GM12878 (cell line): ENCODE data around the gene GEMIN5.

Source experiments
- CTCF ChIP-seq, 3 experiments: IDR thresholded peaks in 2 of 3; conservative IDR thresholded peaks in 1 of 3; 2 replicates each; pipeline ENCODE4 v1.5.1; 2011; ENCODE audit warnings: low read depth in 3 of 3, low read length in 3 of 3, mild to moderate bottlenecking in 3 of 3, control low read depth in 2 of 3, moderate library complexity in 2 of 3, inconsistent platforms in 1 of 3, mixed read lengths in 1 of 3; ENCODE audit not compliant: control insufficient read depth in 2 of 3, insufficient read depth in 1 of 3; ENCODE audit errors: extremely low read depth in 1 of 3
- EP300 ChIP-seq, 2 experiments: fragments of 150-350 bp in 1 of 2; IDR thresholded peaks; 2 replicates each; pipeline ENCODE4 v1.6.1; 2011 to 2012; ENCODE audit warnings: low read depth in 2 of 2, low read length in 2 of 2, borderline replicate concordance in 1 of 2, improper control_type of control experiment in 1 of 2, inconsistent platforms in 1 of 2; ENCODE audit not compliant: control insufficient read depth in 1 of 2
- FOXK2 ChIP-seq: fragments of 450-650 bp; IDR thresholded peaks from 2 replicates; pipeline ENCODE4 v1.6.1; 2017; ENCODE audit warnings: mild to moderate bottlenecking, moderate library complexity
- LARP7 ChIP-seq: fragments of 450-650 bp; IDR thresholded peaks from 2 replicates; pipeline ENCODE4 v1.6.1; 2017; ENCODE audit warnings: mild to moderate bottlenecking
- MXI1 ChIP-seq: fragments of 150-350 bp; IDR thresholded peaks from 2 replicates; pipeline ENCODE4 v1.6.1; 2011; ENCODE audit warnings: low read depth, mild to moderate bottlenecking, inconsistent platforms, low read length, improper control_type of control experiment
- POLR2A ChIP-seq: IDR thresholded peaks from 2 replicates; pipeline ENCODE4 v1.6.1; 2011; ENCODE audit warnings: low read depth, mild to moderate bottlenecking, low read length
- SP1 ChIP-seq: IDR thresholded peaks from one replicate; pipeline ENCODE4 v1.6.1; 2011; ENCODE audit warnings: low read depth, low read length
- YY1 ChIP-seq: IDR thresholded peaks from 2 replicates; pipeline ENCODE4 v1.6.1; 2011; ENCODE audit warnings: low read depth, mild to moderate bottlenecking, low read length
- TF ChIP-seq, protein P1 (sequence below): IDR thresholded peaks from 2 replicates; pipeline ENCODE4 v1.6.1; 2011; ENCODE audit warnings: low read depth, mild to moderate bottlenecking, low read length, moderate library complexity, borderline replicate concordance; ENCODE audit errors: extremely low read depth
- TF ChIP-seq, protein P2 (sequence below): IDR thresholded peaks from 2 replicates; pipeline ENCODE4 v1.6.1; 2012; ENCODE audit warnings: low read depth, low read length, improper control_type of control experiment

GRCh38 chr5:154943527-154943926 is 5.5 kb upstream of the GEMIN5 start:
- no peak for TF ChIP-seq CTCF (IDR thresholded peaks at IDR 0.05 in 2 of 3, conservative IDR thresholded peaks at IDR 0.05 in 1 of 3; ENCODE audit: control insufficient read depth in 2 of 3, extremely low read depth in 1 of 3, insufficient read depth in 1 of 3, low read depth in 3 of 3, low read length in 3 of 3)
- TF ChIP-seq, protein P1, sequence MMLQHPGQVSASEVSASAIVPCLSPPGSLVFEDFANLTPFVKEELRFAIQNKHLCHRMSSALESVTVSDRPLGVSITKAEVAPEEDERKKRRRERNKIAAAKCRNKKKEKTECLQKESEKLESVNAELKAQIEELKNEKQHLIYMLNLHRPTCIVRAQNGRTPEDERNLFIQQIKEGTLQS: no peak
- no peak for TF ChIP-seq SP1
- TF ChIP-seq MXI1: no peak
- TF ChIP-seq, protein P2, sequence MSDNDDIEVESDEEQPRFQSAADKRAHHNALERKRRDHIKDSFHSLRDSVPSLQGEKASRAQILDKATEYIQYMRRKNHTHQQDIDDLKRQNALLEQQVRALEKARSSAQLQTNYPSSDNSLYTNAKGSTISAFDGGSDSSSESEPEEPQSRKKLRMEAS: no peak
- TF ChIP-seq LARP7: no peak
- TF ChIP-seq YY1: no peak
- TF ChIP-seq EP300 (IDR thresholded peaks at IDR 0.05; ENCODE audit: borderline replicate concordance in 1 of 2, control insufficient read depth in 1 of 2, low read depth in 2 of 2, low read length in 2 of 2): no peak
- TF ChIP-seq POLR2A: no peak
- no peak for TF ChIP-seq FOXK2
